K562 (cell line): Measurements from ENCODE around the gene CLASP1. TPM values are rescaled to one million over a fixed set of nuclear protein-coding genes. Genes with fewer than 3 reads are reported as not detected.

Experiments used
- ATAC-seq: fragments of 200-7000 bp; cut with Tn5 transposase; 3 replicates; pipeline ENCODE4 v1.9.1; 2020; ENCODE audit warnings: moderate library complexity
- BruUV-seq: library from RNA; stranded (reverse); fragments of 400-500 nt; replicated peaks from 2 replicates; lab custom pipeline; 2021; lab: Mats Ljungman, UMichigan
- CTCF ChIA-PET: fragments of 300-600 bp; formaldehyde crosslinking; extraction: SDS; loops from one replicate; lab custom pipeline; 2021; ENCODE audit warnings: low intra/inter-chr PET ratio; lab: Yijun Ruan, JAX
- POLR2A ChIA-PET: fragments of 300-600, 350-650 bp; sonication (Branson Sonifier 250); formaldehyde crosslinking; extraction: SDS; loops from one replicate; lab custom pipeline; 2021; ENCODE audit warnings: antibody characterized with exemption, inconsistent platforms; lab: Yijun Ruan, JAX
- DNase-seq, 4 experiments: peaks; one replicate each; pipeline versions ENCODE4 v3.0.0 to v3.0.0-alpha.2; 2011 to 2018; ENCODE audit warnings: low spot score in 3 of 4, mixed read lengths in 3 of 4; ENCODE audit errors: extremely low read depth in 1 of 4
- FAIRE-seq: peaks from 2 replicates; lab custom pipeline; 2011; peaks lifted over from hg19 to GRCh38; lab: Jason Lieb, UNC
- H2AFZ ChIP-seq: 2 replicates; pipeline ENCODE4 v1.6.0; 2011; ENCODE audit warnings: low read depth, low read length, control low read depth, inconsistent platforms
- H3K27ac ChIP-seq: fragments of 200-600 bp; 3 replicates; pipeline ENCODE4 v1.8.0; 2011; ENCODE audit warnings: low read depth, mild to moderate bottlenecking, control low read depth, inconsistent platforms, low read length, moderate library complexity, mixed read lengths; ENCODE audit errors: extremely low read depth
- H3K27me3 ChIP-seq, 2 experiments: fragments of 300-600 bp in 1 of 2; 2 replicates in 1 of 2; 3 replicates in 1 of 2; pipeline versions ENCODE4 v1.6.0 to v1.8.0; 2011; ENCODE audit warnings: inconsistent platforms in 2 of 2, low read length in 2 of 2, mild to moderate bottlenecking in 1 of 2, mixed read lengths in 1 of 2, moderate library complexity in 1 of 2; ENCODE audit not compliant: control insufficient read depth in 2 of 2, insufficient read depth in 2 of 2
- H3K36me3 ChIP-seq: fragments of 300-600 bp; 3 replicates; pipeline ENCODE4 v1.8.0; 2011; ENCODE audit warnings: mild to moderate bottlenecking, low read length, inconsistent platforms; ENCODE audit not compliant: control insufficient read depth, insufficient read depth
- H3K4me1 ChIP-seq, 2 experiments: fragments of 200-600 bp in 1 of 2; replicated peaks in 1 of 2; 2 replicates in 1 of 2; 3 replicates in 1 of 2; pipeline versions ENCODE4 v1.5.1 to v1.8.0; 2011; ENCODE audit warnings: inconsistent platforms in 2 of 2, low read length in 2 of 2, mild to moderate bottlenecking in 1 of 2, mixed read lengths in 1 of 2, moderate library complexity in 1 of 2; ENCODE audit not compliant: control insufficient read depth in 2 of 2, insufficient read depth in 2 of 2
- H3K4me2 ChIP-seq: 2 replicates; pipeline ENCODE4 v1.6.1; 2011; ENCODE audit warnings: low read length, control low read depth, inconsistent platforms, mixed read lengths; ENCODE audit not compliant: insufficient read depth
- H3K4me3 ChIP-seq: fragments of 200-600 bp; sonication (generic), shearing (Covaris generic); 2 replicates; pipeline ENCODE4 v1.5.1; 2016; ENCODE audit warnings: control low read depth, inconsistent platforms
- H3K79me2 ChIP-seq: fragments of 200-600 bp; 3 replicates; pipeline ENCODE4 v1.8.0; 2011; ENCODE audit warnings: low read length, inconsistent platforms; ENCODE audit not compliant: control insufficient read depth, insufficient read depth
- H3K9ac ChIP-seq, 2 experiments: 2 replicates each; pipeline versions ENCODE4 v1.6.0 to v1.6.1; 2011; ENCODE audit warnings: low read depth in 2 of 2, low read length in 2 of 2, control low read depth in 1 of 2, inconsistent platforms in 1 of 2, mild to moderate bottlenecking in 1 of 2, mixed read lengths in 1 of 2; ENCODE audit not compliant: insufficient read depth in 1 of 2
- H3K9me1 ChIP-seq: one replicate; pipeline ENCODE4 v1.6.0; 2011; ENCODE audit warnings: inconsistent platforms, mild to moderate bottlenecking, low read length, moderate library complexity; ENCODE audit not compliant: control insufficient read depth, insufficient read depth
- H3K9me3 ChIP-seq: replicated peaks from 2 replicates; pipeline ENCODE4 v1.5.1; 2011; ENCODE audit warnings: low read depth, low read length, inconsistent platforms; ENCODE audit not compliant: control insufficient read depth, insufficient read depth
- H4K20me1 ChIP-seq: replicated peaks from 2 replicates; pipeline ENCODE4 v1.6.1; 2011; ENCODE audit warnings: low read length, inconsistent platforms, mixed read lengths; ENCODE audit not compliant: control insufficient read depth, insufficient read depth
- HNRNPH1 ChIP-seq: fragments of 200-400 bp; formaldehyde crosslinking; optimal IDR thresholded peaks from 2 replicates; pipeline ENCODE3; 2017; ENCODE audit warnings: low read depth, mild to moderate bottlenecking, low read length, moderate library complexity
- ZNF12 ChIP-seq: sonication (generic); formaldehyde crosslinking; IDR thresholded peaks from 2 replicates; pipeline ENCODE4 v1.4.0; 2020; ENCODE audit warnings: mild to moderate bottlenecking, missing genetic modification reagents
- ZNF165 ChIP-seq: fragments of 250-450 bp; sonication (Bioruptor Pico); IDR thresholded peaks from 2 replicates; pipeline ENCODE4 v1.4.0; 2020; ENCODE audit warnings: borderline replicate concordance
- ZNF197 ChIP-seq: fragments of 200-800 bp; sonication (Bioruptor generic); IDR thresholded peaks from 2 replicates; pipeline ENCODE4 v1.6.1; 2016; ENCODE audit warnings: low read depth, missing genetic modification characterization, missing compliant biosample characterization
- ZNF24 ChIP-seq: fragments of 450-650 bp; IDR thresholded peaks from 2 replicates; pipeline ENCODE4 v1.6.1; 2016
- WGBS: fragments of 100-300 bp; shearing (Covaris generic); methylation state at CpG from one replicate; pipeline ENCODE4 v1.1.6; 2016; ENCODE audit warnings: low coverage, mixed read lengths; ENCODE audit not compliant: insufficient coverage; ENCODE audit errors: missing lambda C conversion rate; 5-methylcytosine and 5-hydroxymethylcytosine counted together
- in situ Hi-C: fragments of 300-500 bp; cut with MboI; formaldehyde crosslinking; loops from 4 replicates; pipeline ENCODE4 v1.15.0; 2018; ENCODE audit warnings: inconsistent platforms, mixed read lengths
- intact Hi-C: fragments of 100-400 bp; cut with micrococcal nuclease; formaldehyde crosslinking; loops from 2 replicates; pipeline ENCODE4 v1.14.2; 2022
- polyA plus RNA-seq, 8 experiments: library from polyadenylated mRNA; depleted of rRNA in 4 of 8; stranded (reverse) in 5 of 8; unstranded in 3 of 8; fragments of >200 nt; fragmentation: Nextera tagmentation in 2 of 8; fragmentation: Illumina TruSeq in 1 of 8; extraction: Ambion mirVana in 2 of 8; extraction: Trizol in 1 of 8; gene quantifications; 2 replicates each; pipeline versions ENCODE4 v1.2.1 to v1.2.3, GENCODE V29; 2011 to 2014; ENCODE audit warnings: inconsistent platforms in 1 of 8, missing spikeins in 1 of 8
- total RNA-seq, 7 experiments: library from RNA; depleted of rRNA in 6 of 7; stranded (reverse); fragments of >200 nt in 6 of 7; fragmentation: Illumina TruSeq in 2 of 7; extraction: Trizol in 2 of 7; gene quantifications; 2 replicates each; pipeline versions ENCODE4 v1.2.1 to v1.2.3, GENCODE V29; 2011 to 2021; ENCODE audit warnings: low replicate concordance in 1 of 7
- TF ChIP-seq, protein P1 (sequence below): sonication (generic); formaldehyde crosslinking; IDR thresholded peaks from 2 replicates; pipeline ENCODE4 v1.8.0; 2022; ENCODE audit warnings: mild to moderate bottlenecking, missing genetic modification reagents
- TF ChIP-seq, protein P2 (sequence below): sonication (generic); formaldehyde crosslinking; IDR thresholded peaks from 2 replicates; pipeline ENCODE4 v1.8.1; 2023; ENCODE audit warnings: missing genetic modification reagents, mild to moderate bottlenecking, borderline replicate concordance

Gene CLASP1
- total and polyA plus RNA-seq, 9 of the 15 experiments (the other 6 are each of a cell fraction or from before 2014, with no cell fraction given) = 1.7 to 40.3 (median 20.7) TPM

DNA sequence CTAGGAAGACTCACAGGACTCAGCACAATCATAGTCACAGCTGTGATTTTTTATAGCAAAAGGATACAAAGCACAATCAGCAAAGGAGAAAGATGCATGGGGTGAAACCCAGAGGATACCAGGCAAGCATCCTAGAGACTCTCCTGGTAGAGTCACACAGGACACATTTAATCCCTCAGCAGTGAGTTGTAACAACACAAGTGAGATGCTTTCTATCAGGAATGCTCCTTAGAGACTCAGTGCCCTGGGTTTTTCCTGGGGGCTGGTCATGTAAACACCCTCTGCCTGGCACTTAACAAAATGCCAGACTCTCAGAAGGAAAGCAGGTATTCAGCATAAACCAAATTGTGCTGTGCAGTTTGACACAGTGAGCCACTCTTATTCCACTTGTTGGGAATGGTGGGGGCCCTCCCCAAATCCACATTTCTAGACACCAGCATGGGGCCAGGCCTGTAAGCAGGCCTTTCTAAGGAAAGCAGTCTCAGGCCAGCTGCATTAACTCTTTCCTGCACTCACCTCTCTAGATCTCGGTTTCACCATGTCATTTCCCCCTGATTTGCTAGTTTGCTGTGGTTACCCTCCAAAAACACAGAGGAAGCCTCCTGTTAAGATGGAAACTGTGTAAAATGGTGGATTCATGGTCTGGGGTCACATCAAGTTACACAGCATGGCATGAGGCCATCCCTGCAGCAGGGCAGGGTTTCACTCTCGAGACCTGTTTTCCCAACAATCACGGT is 135.5 kb downstream of the CLASP1 start (continued):
- TF ChIP-seq, protein P1, sequence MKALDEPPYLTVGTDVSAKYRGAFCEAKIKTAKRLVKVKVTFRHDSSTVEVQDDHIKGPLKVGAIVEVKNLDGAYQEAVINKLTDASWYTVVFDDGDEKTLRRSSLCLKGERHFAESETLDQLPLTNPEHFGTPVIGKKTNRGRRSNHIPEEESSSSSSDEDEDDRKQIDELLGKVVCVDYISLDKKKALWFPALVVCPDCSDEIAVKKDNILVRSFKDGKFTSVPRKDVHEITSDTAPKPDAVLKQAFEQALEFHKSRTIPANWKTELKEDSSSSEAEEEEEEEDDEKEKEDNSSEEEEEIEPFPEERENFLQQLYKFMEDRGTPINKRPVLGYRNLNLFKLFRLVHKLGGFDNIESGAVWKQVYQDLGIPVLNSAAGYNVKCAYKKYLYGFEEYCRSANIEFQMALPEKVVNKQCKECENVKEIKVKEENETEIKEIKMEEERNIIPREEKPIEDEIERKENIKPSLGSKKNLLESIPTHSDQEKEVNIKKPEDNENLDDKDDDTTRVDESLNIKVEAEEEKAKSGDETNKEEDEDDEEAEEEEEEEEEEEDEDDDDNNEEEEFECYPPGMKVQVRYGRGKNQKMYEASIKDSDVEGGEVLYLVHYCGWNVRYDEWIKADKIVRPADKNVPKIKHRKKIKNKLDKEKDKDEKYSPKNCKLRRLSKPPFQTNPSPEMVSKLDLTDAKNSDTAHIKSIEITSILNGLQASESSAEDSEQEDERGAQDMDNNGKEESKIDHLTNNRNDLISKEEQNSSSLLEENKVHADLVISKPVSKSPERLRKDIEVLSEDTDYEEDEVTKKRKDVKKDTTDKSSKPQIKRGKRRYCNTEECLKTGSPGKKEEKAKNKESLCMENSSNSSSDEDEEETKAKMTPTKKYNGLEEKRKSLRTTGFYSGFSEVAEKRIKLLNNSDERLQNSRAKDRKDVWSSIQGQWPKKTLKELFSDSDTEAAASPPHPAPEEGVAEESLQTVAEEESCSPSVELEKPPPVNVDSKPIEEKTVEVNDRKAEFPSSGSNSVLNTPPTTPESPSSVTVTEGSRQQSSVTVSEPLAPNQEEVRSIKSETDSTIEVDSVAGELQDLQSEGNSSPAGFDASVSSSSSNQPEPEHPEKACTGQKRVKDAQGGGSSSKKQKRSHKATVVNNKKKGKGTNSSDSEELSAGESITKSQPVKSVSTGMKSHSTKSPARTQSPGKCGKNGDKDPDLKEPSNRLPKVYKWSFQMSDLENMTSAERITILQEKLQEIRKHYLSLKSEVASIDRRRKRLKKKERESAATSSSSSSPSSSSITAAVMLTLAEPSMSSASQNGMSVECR (CRISPR knock-in tag) = no peak
- no peak for TF ChIP-seq HNRNPH1
- TF ChIP-seq, all 486 proteins: peak for 0

DNA sequence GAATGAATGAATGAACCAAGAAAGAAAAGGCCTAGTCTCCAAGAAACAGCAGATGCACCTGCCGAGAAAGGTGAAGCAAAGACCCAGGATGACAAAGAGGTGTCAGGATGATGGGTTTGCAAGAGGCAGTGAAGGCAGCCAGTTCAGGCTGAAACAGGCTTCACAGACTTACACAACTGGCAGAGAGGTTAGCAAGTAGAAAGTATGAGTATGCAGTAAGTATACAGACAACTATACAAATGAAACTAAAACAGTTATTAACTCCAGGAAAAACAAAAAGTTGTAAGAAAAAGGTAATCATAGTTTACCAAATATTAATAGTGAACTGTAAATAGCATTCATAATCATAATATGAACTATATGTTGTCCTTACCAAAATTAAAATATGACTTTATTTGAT is 138.4 kb downstream of the CLASP1 start:
- no peak for TF ChIP-seq ZNF197 (CRISPR knock-in tag)
- peak; percentile 49; the same call in 1 of the 2 replicates for TF ChIP-seq ZNF24
- no peak for TF ChIP-seq ZNF165 (CRISPR knock-in tag)
- peak; percentile 87; the same call in 1 of the 2 replicates for TF ChIP-seq ZNF12 (CRISPR knock-in tag)
- TF ChIP-seq, protein P2, sequence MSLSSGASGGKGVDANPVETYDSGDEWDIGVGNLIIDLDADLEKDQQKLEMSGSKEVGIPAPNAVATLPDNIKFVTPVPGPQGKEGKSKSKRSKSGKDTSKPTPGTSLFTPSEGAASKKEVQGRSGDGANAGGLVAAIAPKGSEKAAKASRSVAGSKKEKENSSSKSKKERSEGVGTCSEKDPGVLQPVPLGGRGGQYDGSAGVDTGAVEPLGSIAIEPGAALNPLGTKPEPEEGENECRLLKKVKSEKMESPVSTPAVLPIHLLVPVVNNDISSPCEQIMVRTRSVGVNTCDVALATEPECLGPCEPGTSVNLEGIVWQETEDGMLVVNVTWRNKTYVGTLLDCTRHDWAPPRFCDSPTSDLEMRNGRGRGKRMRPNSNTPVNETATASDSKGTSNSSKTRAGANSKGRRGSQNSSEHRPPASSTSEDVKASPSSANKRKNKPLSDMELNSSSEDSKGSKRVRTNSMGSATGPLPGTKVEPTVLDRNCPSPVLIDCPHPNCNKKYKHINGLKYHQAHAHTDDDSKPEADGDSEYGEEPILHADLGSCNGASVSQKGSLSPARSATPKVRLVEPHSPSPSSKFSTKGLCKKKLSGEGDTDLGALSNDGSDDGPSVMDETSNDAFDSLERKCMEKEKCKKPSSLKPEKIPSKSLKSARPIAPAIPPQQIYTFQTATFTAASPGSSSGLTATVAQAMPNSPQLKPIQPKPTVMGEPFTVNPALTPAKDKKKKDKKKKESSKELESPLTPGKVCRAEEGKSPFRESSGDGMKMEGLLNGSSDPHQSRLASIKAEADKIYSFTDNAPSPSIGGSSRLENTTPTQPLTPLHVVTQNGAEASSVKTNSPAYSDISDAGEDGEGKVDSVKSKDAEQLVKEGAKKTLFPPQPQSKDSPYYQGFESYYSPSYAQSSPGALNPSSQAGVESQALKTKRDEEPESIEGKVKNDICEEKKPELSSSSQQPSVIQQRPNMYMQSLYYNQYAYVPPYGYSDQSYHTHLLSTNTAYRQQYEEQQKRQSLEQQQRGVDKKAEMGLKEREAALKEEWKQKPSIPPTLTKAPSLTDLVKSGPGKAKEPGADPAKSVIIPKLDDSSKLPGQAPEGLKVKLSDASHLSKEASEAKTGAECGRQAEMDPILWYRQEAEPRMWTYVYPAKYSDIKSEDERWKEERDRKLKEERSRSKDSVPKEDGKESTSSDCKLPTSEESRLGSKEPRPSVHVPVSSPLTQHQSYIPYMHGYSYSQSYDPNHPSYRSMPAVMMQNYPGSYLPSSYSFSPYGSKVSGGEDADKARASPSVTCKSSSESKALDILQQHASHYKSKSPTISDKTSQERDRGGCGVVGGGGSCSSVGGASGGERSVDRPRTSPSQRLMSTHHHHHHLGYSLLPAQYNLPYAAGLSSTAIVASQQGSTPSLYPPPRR (CRISPR knock-in tag) = no peak
- 77% methylated on average over 1 of the region's 1 CpG for WGBS
- ChIA-PET POLR2A (no interaction called here), CTCF (no interaction called here)
- H2AFZ ChIP-seq = no peak overlapping the region
- no peak overlapping the region for H3K4me3 ChIP-seq
- no peaks in the 10 kb centered on the region for H4K20me1 ChIP-seq
- peaks cover 34% of the 10 kb centered on the region; the same call in 2 of the 3 replicates for H3K36me3 ChIP-seq
- peaks cover 12% of the 10 kb centered on the region; the same call in 2 of the 3 replicates for H3K79me2 ChIP-seq
- no peak overlapping the region for H3K27ac ChIP-seq
- no peak overlapping the region for H3K9ac ChIP-seq
- no TSS peak for BruUV-seq
- intact Hi-C loops (no loop called here), in situ Hi-C loops (no loop called here)
- FAIRE-seq (no peak), DNase-seq (no peak), ATAC-seq (no peak)
- no peaks in the 10 kb centered on the region for H3K4me1 ChIP-seq
- H3K27me3 ChIP-seq = no peaks in the 10 kb centered on the region
- H3K4me2 ChIP-seq = no peak overlapping the region
- H3K9me1 ChIP-seq = no peaks in the 10 kb centered on the region
- H3K9me3 ChIP-seq = no peaks in the 10 kb centered on the region
